Measurements from ENCODE around the gene SGIP1.

- TF ChIP-seq CTCF (IDR thresholded peaks at IDR 0.05): no peak
- no peak for TF ChIP-seq POLR2AphosphoS5 (IDR thresholded peaks at IDR 0.05)
- no peak for TF ChIP-seq EP300 (IDR thresholded peaks at IDR 0.05)
Observed at GRCh38 chr1:66492424-66492823, 41.5 kb upstream of the SGIP1 start.
